Measurements from ENCODE around the gene C8A. TPM values are rescaled to one million over a fixed set of nuclear protein-coding genes. Genes with fewer than 3 reads are reported as not detected.

Gene C8A
- polyA plus RNA-seq, 1 experiment: not detected

DNA sequence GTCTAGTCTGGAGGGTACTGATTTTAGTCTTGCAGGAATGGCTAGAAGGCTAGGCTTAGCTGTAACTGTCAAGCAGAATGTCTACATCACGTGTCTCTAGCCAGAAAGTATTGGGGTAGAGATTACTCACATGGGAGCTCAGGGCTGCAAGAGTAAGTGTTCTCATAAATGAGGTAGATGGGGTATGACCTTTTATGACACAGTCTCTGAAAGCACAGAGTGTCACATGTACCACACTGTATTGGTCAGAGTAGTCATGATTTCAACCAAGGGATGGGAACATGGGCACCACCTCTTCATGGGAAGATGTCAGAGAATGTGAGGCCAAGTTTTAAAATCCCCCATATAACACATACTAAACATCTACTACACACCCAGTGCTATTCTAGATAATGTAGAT lies 38.3 kb upstream of the C8A start:
- CTCF ChIA-PET: interaction anchor here (1.4 kb wide), 2 partner anchors 9 to 13 kb away, joined by 4 to 5 read pairs; no protein-coding TSS in a partner anchor
- TF ChIP-seq, protein P1, sequence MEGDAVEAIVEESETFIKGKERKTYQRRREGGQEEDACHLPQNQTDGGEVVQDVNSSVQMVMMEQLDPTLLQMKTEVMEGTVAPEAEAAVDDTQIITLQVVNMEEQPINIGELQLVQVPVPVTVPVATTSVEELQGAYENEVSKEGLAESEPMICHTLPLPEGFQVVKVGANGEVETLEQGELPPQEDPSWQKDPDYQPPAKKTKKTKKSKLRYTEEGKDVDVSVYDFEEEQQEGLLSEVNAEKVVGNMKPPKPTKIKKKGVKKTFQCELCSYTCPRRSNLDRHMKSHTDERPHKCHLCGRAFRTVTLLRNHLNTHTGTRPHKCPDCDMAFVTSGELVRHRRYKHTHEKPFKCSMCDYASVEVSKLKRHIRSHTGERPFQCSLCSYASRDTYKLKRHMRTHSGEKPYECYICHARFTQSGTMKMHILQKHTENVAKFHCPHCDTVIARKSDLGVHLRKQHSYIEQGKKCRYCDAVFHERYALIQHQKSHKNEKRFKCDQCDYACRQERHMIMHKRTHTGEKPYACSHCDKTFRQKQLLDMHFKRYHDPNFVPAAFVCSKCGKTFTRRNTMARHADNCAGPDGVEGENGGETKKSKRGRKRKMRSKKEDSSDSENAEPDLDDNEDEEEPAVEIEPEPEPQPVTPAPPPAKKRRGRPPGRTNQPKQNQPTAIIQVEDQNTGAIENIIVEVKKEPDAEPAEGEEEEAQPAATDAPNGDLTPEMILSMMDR (IDR thresholded peaks at IDR 0.05; ENCODE audit: insufficient read depth, low read depth, low read length): no peak
- POLR2A ChIA-PET: interaction anchor here (0.6 kb wide), 1 partner anchor 1373 kb away, joined by 5 read pairs; no protein-coding TSS in a partner anchor
- no peak for DNase-seq (ENCODE audit: low read depth)
- Histone ChIP-seq H3K27me3 (ENCODE audit: control insufficient read depth, insufficient read depth, low read length) (peaks cover 1% of the 10 kb centered on the region; the same call in 1 of the 2 replicates), H3K4me3 (ENCODE audit: low read depth, low read length) (no peak overlapping the region), H3K36me3 (ENCODE audit: control insufficient read depth, insufficient read depth, low read length) (no peaks in the 10 kb centered on the region)

DNA sequence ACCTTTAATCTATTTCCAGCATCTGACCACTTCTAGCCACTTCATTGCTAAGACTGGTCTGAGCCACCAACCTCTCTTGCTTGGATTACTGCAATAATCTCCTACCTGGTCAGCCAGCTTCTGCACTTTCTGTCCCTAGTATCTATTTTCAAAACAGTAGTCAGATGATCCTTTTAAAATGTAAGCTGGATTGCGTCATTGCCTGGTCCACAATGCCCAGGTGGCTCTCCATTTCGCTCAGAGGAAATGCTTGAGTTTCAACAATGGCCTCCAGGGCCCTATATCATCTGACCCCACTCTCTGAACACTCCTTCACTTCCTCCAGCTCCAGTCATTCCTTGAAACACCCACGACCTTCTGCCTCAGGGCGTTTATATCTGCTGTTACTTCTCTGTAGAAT lies 37.7 kb upstream of the C8A start:
- no peak for DNase-seq (ENCODE audit: low read depth)
- H3K27me3 ChIP-seq (ENCODE audit: control insufficient read depth, insufficient read depth, low read length): peaks cover 1% of the 10 kb centered on the region; the same call in 1 of the 2 replicates
- H3K36me3 ChIP-seq (ENCODE audit: control insufficient read depth, insufficient read depth, low read length): no peaks in the 10 kb centered on the region
- ChIA-PET CTCF (interaction anchor here (1.1 to 1.4 kb wide), 3 partner anchors 10 to 107 kb away, joined by 3 to 5 read pairs (median 4); no protein-coding TSS in a partner anchor), POLR2A (interaction anchor here (0.6 kb wide), 1 partner anchor 1373 kb away, joined by 5 read pairs; no protein-coding TSS in a partner anchor)
- H3K4me3 ChIP-seq (ENCODE audit: low read depth, low read length): no peak overlapping the region
- TF ChIP-seq, protein P1 (IDR thresholded peaks at IDR 0.05; ENCODE audit: insufficient read depth, low read depth, low read length): no peak

DNA sequence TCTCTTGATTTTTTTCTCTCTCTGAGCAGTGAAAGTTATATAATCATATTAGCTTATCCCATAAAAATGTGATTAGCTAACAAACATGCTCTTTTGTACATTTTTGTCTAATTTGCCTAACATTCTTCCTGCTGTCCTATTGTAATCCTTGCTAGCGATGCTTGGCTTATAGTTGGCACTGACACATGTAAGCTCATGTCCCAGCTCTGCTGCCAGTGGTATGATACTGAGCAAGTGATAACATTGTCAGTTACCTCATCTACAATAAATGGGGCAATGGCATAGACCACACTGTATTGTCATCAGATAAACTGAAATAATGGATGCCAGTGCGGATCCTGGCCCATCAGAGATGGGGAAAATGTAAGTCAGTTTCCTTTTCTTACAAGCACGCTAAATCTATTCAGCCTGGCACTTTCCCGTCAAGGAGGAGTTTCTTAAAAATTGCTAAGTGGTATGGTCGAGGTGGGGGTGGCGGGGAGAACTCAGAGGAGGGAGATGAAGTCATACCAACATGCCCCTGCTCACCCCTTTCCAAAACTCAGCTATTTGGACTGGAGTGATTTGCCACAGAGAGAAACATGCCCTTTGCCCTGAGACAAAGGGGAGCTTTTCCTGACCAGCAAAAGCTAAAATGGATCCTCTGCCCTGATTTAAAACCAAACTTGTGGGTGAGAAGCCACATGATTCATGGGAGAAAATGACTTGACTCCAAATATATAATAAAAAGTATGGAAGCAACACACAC lies 36.7 kb upstream of the C8A start:
- ChIA-PET POLR2A (no interaction called here), CTCF (interaction anchor here (0.7 to 1.4 kb wide), 3 partner anchors 11 to 214 kb away, joined by 3 to 5 read pairs (median 3); no protein-coding TSS in a partner anchor)
- DNase-seq (ENCODE audit: low read depth): no peak
- Histone ChIP-seq H3K36me3 (ENCODE audit: control insufficient read depth, insufficient read depth, low read length) (no peaks in the 10 kb centered on the region), H3K27me3 (ENCODE audit: control insufficient read depth, insufficient read depth, low read length) (peaks cover 1% of the 10 kb centered on the region; the same call in 1 of the 2 replicates), H3K4me3 (ENCODE audit: low read depth, low read length) (no peak overlapping the region)
- TF ChIP-seq, protein P1 (IDR thresholded peaks at IDR 0.05; ENCODE audit: insufficient read depth, low read depth, low read length): no peak

DNA sequence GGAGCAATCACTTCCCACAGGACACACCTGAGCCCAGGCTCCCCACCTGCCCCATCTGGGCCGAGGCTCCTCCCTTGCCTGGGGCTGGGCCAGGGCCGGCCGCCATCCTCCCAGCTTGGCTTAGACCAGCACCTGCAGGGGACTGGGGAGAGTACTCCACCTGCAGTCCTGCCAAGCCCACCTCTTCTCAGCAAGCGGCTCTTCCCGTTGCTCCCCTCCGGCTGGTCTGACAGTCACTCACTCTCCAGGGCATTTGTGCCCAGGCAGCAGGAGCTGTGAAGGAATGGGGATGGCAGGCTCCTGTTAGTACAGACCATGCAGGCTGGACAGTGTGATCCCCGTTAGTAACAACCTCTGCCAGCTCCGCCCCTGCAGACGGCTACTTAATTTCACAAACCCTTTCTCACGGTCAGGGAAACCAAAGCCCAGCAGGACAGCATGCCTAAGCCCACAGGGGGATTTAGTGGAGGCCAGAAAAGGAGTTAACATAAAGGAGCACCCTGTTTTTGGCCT lies 35.2 kb upstream of the C8A start, which contains the start of gene FYB2:
Gene FYB2 (minus strand): TSS at position 18 of the 513 bp plus-strand sequence. CDS start 114 bp downstream, outside the sequence.
- TF ChIP-seq, protein P1 (IDR thresholded peaks at IDR 0.05; ENCODE audit: insufficient read depth, low read depth, low read length): no peak
- no peaks in the 10 kb centered on the region for H3K36me3 ChIP-seq (ENCODE audit: control insufficient read depth, insufficient read depth, low read length)
- ChIA-PET CTCF (interaction anchor here (0.7 to 2.3 kb wide), 3 partner anchors 16 to 1568 kb away, joined by 3 to 7 read pairs (median 3); no protein-coding TSS in a partner anchor), POLR2A (no interaction called here)
- DNase-seq (ENCODE audit: low read depth): no peak
- no peaks in the 10 kb centered on the region for H3K27me3 ChIP-seq (ENCODE audit: control insufficient read depth, insufficient read depth, low read length)
- no peak within 1 kb of the TSS for H3K4me3 ChIP-seq (ENCODE audit: low read depth, low read length)

Measured in BJ (cell line).